RWPE1 (cell line): ENCODE measurements around the gene PALLD.

Experiments used
- CTCF ChIA-PET: fragments of 350-600 bp; sonication (Branson Sonifier 250); formaldehyde crosslinking; extraction: SDS; loops from one replicate; lab custom pipeline; 2021; lab: Yijun Ruan, JAX
- POLR2A ChIA-PET: fragments of 400-600 bp; formaldehyde crosslinking; extraction: SDS; loops from one replicate; lab custom pipeline; 2020; ENCODE audit warnings: antibody characterized with exemption; ENCODE audit not compliant: low non-redundant PET; lab: Yijun Ruan, JAX
- DNase-seq: peaks from one replicate; pipeline ENCODE4 v3.0.0; 2012; ENCODE audit warnings: low spot score
- H3K27ac ChIP-seq: fragments of 450-650 bp; 2 replicates; pipeline ENCODE4 v1.5.1; 2017
- CTCF ChIP-seq: fragments of 450-650 bp; conservative IDR thresholded peaks from 2 replicates; pipeline ENCODE4 v1.5.1; 2017; ENCODE audit warnings: low read depth, mild to moderate bottlenecking

PALLD gene

GRCh38 chr4:168741281-168742173, 244.7 kb downstream of the PALLD start:
- CTCF ChIA-PET, result interaction anchor here (0.8 kb wide), 1 partner anchor 45 kb away, joined by 4 read pairs; no protein-coding TSS in a partner anchor
- TF ChIP-seq CTCF, result no peak
- H3K27ac ChIP-seq, result no peak overlapping the region
- POLR2A ChIA-PET, result no interaction called here
- DNase-seq, result no peak

DNA sequence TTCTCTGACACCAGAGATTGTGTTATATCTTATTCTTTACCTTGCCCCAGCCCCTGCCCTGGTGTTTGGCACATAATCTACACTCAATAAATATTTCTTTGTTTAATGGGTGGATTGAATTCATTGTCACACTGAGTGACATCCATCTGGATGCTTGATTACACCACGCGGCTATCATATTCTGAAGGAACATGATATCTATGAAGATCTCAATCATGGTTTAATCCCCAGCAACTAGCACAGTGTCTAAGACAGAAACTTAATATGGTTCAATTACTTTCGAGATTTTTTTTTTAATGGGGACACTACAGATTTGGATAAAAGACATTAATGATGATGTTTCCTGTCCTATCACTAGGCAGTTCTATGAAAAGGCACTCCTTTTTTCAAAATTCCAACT, 246.3 kb downstream of the PALLD start:
- no peak for DNase-seq
- no peak for TF ChIP-seq CTCF
- CTCF ChIA-PET, result no interaction called here

DNA sequence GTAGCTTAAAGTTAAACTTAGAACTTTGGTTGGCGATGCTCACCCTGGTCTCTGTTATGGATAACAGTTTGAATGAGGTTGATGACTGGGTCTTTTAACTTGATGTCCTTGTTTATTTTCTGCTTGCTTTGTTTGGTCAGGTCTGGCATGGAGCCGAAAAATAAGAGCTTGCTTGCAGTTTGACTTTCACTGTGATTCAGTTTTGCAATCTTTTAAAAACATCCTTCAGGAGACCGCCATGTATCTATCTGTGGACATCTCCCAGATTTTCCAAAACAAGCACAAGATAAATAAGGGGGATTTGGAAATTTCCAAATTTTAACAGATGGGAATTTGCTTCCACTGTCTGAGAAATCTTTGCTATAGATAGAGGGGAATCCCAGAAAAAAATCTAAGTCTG, 246.7 kb downstream of the PALLD start:
- ChIA-PET CTCF (no interaction called here), POLR2A (no interaction called here)
- no peak overlapping the region for H3K27ac ChIP-seq
- TF ChIP-seq CTCF, result no peak
- DNase-seq, result no peak

More for the DNA sequence above, 246.3 kb downstream of the PALLD start:
- H3K27ac ChIP-seq, result no peak overlapping the region
- POLR2A ChIA-PET, result no interaction called here

- POLR2A ChIA-PET, result no interaction called here
- H3K27ac ChIP-seq, result no peak overlapping the region
- no peak for TF ChIP-seq CTCF
- CTCF ChIA-PET, result no interaction called here
- no peak for DNase-seq
These were observed 247.2 kb downstream of the PALLD start for GRCh38 chr4:168744021-168744420.

GRCh38 chr4:168748807-168749206, 252.0 kb downstream of the PALLD start:
- DNase-seq, result no peak
- CTCF ChIA-PET, result no interaction called here
- TF ChIP-seq CTCF, result no peak
- no peak overlapping the region for H3K27ac ChIP-seq
- POLR2A ChIA-PET, result no interaction called here

DNA sequence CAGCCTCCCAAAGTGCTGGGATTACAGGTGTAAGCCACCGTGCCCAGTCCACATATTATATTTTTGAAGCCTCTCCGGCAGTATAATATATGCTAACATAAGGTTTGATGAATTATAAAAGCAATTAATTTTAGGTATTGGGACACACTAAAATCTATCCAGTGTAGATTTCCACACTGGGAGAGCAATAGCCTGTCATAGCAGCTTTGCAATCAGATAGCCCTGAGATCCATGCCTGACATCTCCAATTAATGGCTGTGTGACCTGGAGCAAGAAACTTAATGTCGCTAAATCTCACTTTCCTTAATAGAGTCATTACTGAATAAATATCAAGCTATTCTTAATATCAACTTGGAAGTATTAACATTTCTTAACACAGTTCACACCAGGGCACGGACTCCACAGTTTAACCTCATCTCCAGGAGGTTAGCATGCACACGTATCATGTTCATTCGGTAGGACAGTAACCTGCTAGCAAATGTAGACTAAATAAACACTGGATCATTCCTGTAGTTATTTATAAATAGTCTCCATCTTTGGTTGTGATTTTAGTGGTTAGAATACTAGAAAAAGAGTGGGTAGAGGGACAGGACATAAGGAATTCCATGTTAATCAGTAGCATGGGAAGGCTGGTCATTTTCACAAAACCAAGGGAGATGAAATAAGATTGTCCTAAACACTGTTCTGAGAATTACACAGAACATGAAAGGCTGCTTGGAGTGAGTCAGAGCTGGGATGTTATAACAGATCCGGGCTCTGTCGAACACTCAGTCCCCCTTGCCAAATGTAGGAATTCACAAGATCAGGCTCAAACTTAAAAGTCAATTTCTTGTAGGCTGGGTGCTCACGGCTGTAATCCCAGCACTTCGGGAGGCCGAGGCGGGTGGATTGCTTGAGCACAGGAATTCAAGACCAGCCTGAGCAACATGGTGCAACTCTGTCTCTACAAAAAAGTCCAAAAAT, 254.7 kb downstream of the PALLD start:
- ChIA-PET CTCF (no interaction called here), POLR2A (no interaction called here)
- no peak for TF ChIP-seq CTCF
- DNase-seq, result no peak
- peak overlapping the region; percentile 33 for H3K27ac ChIP-seq
